ENCODE data around the gene PRR12. TPM values are rescaled to one million over a fixed set of nuclear protein-coding genes. Genes with fewer than 3 reads are reported as not detected.
A peak's percentile ranks its signal among the peaks of the same experiment; 100 is the strongest.

The PRR12 gene
- total RNA-seq, 5 donors from 2014 or later (not counting 1 experiment from before 2014, with no cell fraction given) = 50.8 to 81.7 (median 78.8) TPM

GRCh38 chr19:49570138-49570856 is 20.7 kb upstream of the PRR12 start:
- Histone ChIP-seq H3K4me3 (ENCODE audit: control insufficient read depth in 1 of 2, extremely low read depth in 1 of 2, low read length in 1 of 2) (no peak overlapping the region), H3K36me3 (ENCODE audit: control insufficient read depth in 2 of 2, extremely low read depth in 1 of 2, insufficient read depth in 1 of 2, low read length in 1 of 2) (peaks cover 3 to 16% of the 10 kb centered on the region in 2 donors), H3K9me3 (no peaks in the 10 kb centered on the region), H3K27me3 (replicated peaks in 1 of 2; ENCODE audit: control insufficient read depth in 2 of 2, extremely low read depth in 1 of 2, insufficient read depth in 2 of 2, low read length in 1 of 2) (no peaks in the 10 kb centered on the region), H3K4me1 (ENCODE audit: control insufficient read depth in 1 of 2, extremely low read depth in 1 of 2, insufficient read depth in 2 of 2, low read length in 2 of 2) (peaks cover 36 to 67% of the 10 kb centered on the region in 2 experiments), H3K27ac (ENCODE audit: low read length) (peak overlapping the region; percentile 79)
- ChIA-PET POLR2A (interaction anchor here (0.6 kb wide), 2 partner anchors 12 to 348 kb away, joined by 4 read pairs; no protein-coding TSS in a partner anchor), CTCF (interaction anchor here (0.6 to 3.4 kb wide), 25 partner anchors 9 to 292 kb away, joined by 3 to 40 read pairs (median 4); partner anchors contain the start of genes FLT3LG (in 1 of the 2), NOSIP (in 1 of the 2), PRRG2 (in 1 of the 2) and RCN3 (in 1 of the 2))
- WGBS (ENCODE audit: insufficient coverage) = 40% methylated on average over 8 of the region's 14 CpGs
- Mint-ChIP-seq H3K4me3 (peak overlapping the region in 1 of 3 donors; percentile 77), H3K36me3 (peaks cover 8% of the 10 kb centered on the region), H3K27me3 (no peaks in the 10 kb centered on the region), H3K9me3 (no peaks in the 10 kb centered on the region), H3K4me1 (peaks cover 60 to 66% (median 60%) of the 10 kb centered on the region in 3 donors), H3K27ac (peak overlapping the region; percentile 87)
- DNase-seq = peak in 32 of 35 experiments; percentile 51 to 95 (median 72)
- ATAC-seq (replicated peaks in 1 of 4) = peak; percentile 10 to 46 (median 22)

- no peaks in the 10 kb centered on the region for H3K27me3 ChIP-seq (replicated peaks in 1 of 2; ENCODE audit: control insufficient read depth in 2 of 2, extremely low read depth in 1 of 2, insufficient read depth in 2 of 2, low read length in 1 of 2)
- no peaks in the 10 kb centered on the region for H3K27me3 Mint-ChIP-seq
- no peaks in the 10 kb centered on the region for H3K9me3 ChIP-seq
- H3K4me1 ChIP-seq (ENCODE audit: control insufficient read depth in 1 of 2, extremely low read depth in 1 of 2, insufficient read depth in 2 of 2, low read length in 2 of 2) = peaks cover 29 to 58% of the 10 kb centered on the region in 2 experiments
- H3K4me3 ChIP-seq (ENCODE audit: control insufficient read depth in 1 of 2, extremely low read depth in 1 of 2, low read length in 1 of 2) = peak overlapping the region in 1 of 2 donors; percentile 44
- H3K36me3 Mint-ChIP-seq = peaks cover 8% of the 10 kb centered on the region
- H3K9me3 Mint-ChIP-seq = no peaks in the 10 kb centered on the region
- H3K4me1 Mint-ChIP-seq = peaks cover 51 to 58% (median 53%) of the 10 kb centered on the region in 3 donors
- 55% methylated on average over 6 of the region's 11 CpGs for WGBS (ENCODE audit: insufficient coverage)
- CTCF ChIA-PET = interaction anchor here (0.6 to 3.4 kb wide), 12 partner anchors 10 to 345 kb away, joined by 3 to 40 read pairs (median 6); partner anchors contain the start of gene FLT3LG (in 1 of the 2)
- DNase-seq (peak in 15 of 35 experiments; percentile 30 to 71 (median 48)), ATAC-seq (replicated peaks in 1 of 4) (peak in 2 of 4 experiments; percentile 11 to 15)
- POLR2A ChIA-PET = interaction anchor here (0.6 to 1.0 kb wide), 3 partner anchors 13 to 349 kb away, joined by 3 to 4 read pairs (median 4); no protein-coding TSS in a partner anchor
- H3K27ac ChIP-seq (ENCODE audit: low read length) = peak overlapping the region; percentile 16
- peak overlapping the region; percentile 79 to 83 for H3K27ac Mint-ChIP-seq
- H3K4me3 Mint-ChIP-seq = peak overlapping the region in 1 of 3 donors; percentile 49
- H3K36me3 ChIP-seq (ENCODE audit: control insufficient read depth in 2 of 2, extremely low read depth in 1 of 2, insufficient read depth in 1 of 2, low read length in 1 of 2) = peaks cover 6 to 21% of the 10 kb centered on the region in 2 donors
These were observed 19.8 kb upstream of the PRR12 start for GRCh38 chr19:49570997-49571676.

DNA sequence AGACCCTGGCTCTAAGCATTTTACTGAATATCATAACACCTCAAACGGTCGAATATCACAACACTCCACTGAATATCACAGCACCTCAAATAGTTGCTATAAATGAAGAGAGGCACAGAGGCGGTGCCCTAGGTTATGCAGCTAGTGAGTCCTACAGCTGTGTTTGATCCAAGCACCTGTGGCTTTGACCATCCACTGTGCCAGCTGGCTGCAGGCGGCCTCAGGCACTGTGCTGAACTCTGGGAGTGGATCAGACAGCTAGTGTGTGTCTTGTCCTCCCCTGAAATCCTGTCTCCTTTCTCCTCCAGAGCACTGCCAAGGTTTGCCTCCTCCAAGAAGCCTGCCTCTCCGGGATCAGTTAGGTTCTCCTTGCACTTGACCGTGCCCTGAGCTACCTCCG is 18.0 kb upstream of the PRR12 start:
- 100% methylated on average over 4 of the region's 7 CpGs for WGBS (ENCODE audit: insufficient coverage)
- H3K4me3 Mint-ChIP-seq = no peak overlapping the region

GRCh38 chr19:49573425-49573824 is 17.6 kb upstream of the PRR12 start:
- H3K27ac ChIP-seq (ENCODE audit: low read length) = no peak overlapping the region
- no peaks in the 10 kb centered on the region for H3K9me3 ChIP-seq
- Mint-ChIP-seq H3K4me3 (no peak overlapping the region), H3K9me3 (no peaks in the 10 kb centered on the region), H3K27ac (peak overlapping the region; percentile 52 to 55), H3K4me1 (peaks cover 48 to 49% (median 49%) of the 10 kb centered on the region in 3 donors), H3K36me3 (peaks cover 8% of the 10 kb centered on the region), H3K27me3 (no peaks in the 10 kb centered on the region)
- POLR2A ChIA-PET = no interaction called here
- no CpG with 5 or more reads among the region's 3 CpGs for WGBS (ENCODE audit: insufficient coverage)
- H3K4me3 ChIP-seq (ENCODE audit: control insufficient read depth in 1 of 2, extremely low read depth in 1 of 2, low read length in 1 of 2) = no peak overlapping the region
- CTCF ChIA-PET = interaction anchor here (0.5 to 1.7 kb wide), 3 partner anchors 27 to 102 kb away, joined by 4 to 5 read pairs (median 5); no protein-coding TSS in a partner anchor
- DNase-seq = no peak
- no peaks in the 10 kb centered on the region for H3K27me3 ChIP-seq (replicated peaks in 1 of 2; ENCODE audit: control insufficient read depth in 2 of 2, extremely low read depth in 1 of 2, insufficient read depth in 2 of 2, low read length in 1 of 2)
- H3K4me1 ChIP-seq (ENCODE audit: control insufficient read depth in 1 of 2, extremely low read depth in 1 of 2, insufficient read depth in 2 of 2, low read length in 2 of 2) = peaks cover 19 to 44% of the 10 kb centered on the region in 2 experiments
- ATAC-seq (replicated peaks in 1 of 4) = no peak
- peaks cover 6 to 29% of the 10 kb centered on the region in 2 donors for H3K36me3 ChIP-seq (ENCODE audit: control insufficient read depth in 2 of 2, extremely low read depth in 1 of 2, insufficient read depth in 1 of 2, low read length in 1 of 2)

More for the DNA sequence above, 18.0 kb upstream of the PRR12 start:
- no peaks in the 10 kb centered on the region for H3K9me3 Mint-ChIP-seq
- peak overlapping the region; percentile 52 to 55 for H3K27ac Mint-ChIP-seq
- CTCF ChIA-PET = interaction anchor here (0.5 to 1.7 kb wide), 5 partner anchors 13 to 102 kb away, joined by 4 to 7 read pairs (median 5); no protein-coding TSS in a partner anchor
- no peak overlapping the region for H3K4me3 ChIP-seq (ENCODE audit: control insufficient read depth in 1 of 2, extremely low read depth in 1 of 2, low read length in 1 of 2)
- POLR2A ChIA-PET = no interaction called here
- no peak overlapping the region for H3K27ac ChIP-seq (ENCODE audit: low read length)
- peaks cover 48 to 51% (median 50%) of the 10 kb centered on the region in 3 donors for H3K4me1 Mint-ChIP-seq
- DNase-seq = no peak
- peaks cover 6 to 29% of the 10 kb centered on the region in 2 donors for H3K36me3 ChIP-seq (ENCODE audit: control insufficient read depth in 2 of 2, extremely low read depth in 1 of 2, insufficient read depth in 1 of 2, low read length in 1 of 2)
- ATAC-seq (replicated peaks in 1 of 4) = no peak
- peaks cover 20 to 46% of the 10 kb centered on the region in 2 experiments for H3K4me1 ChIP-seq (ENCODE audit: control insufficient read depth in 1 of 2, extremely low read depth in 1 of 2, insufficient read depth in 2 of 2, low read length in 2 of 2)
- H3K9me3 ChIP-seq = no peaks in the 10 kb centered on the region
- H3K36me3 Mint-ChIP-seq = peaks cover 8% of the 10 kb centered on the region
- no peaks in the 10 kb centered on the region for H3K27me3 ChIP-seq (replicated peaks in 1 of 2; ENCODE audit: control insufficient read depth in 2 of 2, extremely low read depth in 1 of 2, insufficient read depth in 2 of 2, low read length in 1 of 2)
- no peaks in the 10 kb centered on the region for H3K27me3 Mint-ChIP-seq

- ATAC-seq (replicated peaks in 1 of 4) = no peak
- peaks cover 6 to 29% of the 10 kb centered on the region in 2 donors for H3K36me3 ChIP-seq (ENCODE audit: control insufficient read depth in 2 of 2, extremely low read depth in 1 of 2, insufficient read depth in 1 of 2, low read length in 1 of 2)
- ChIA-PET CTCF (interaction anchor here (0.5 to 1.3 kb wide), 4 partner anchors 27 to 104 kb away, joined by 3 to 5 read pairs (median 4); no protein-coding TSS in a partner anchor), POLR2A (no interaction called here)
- DNase-seq = no peak
- Mint-ChIP-seq H3K4me1 (peaks cover 50 to 51% (median 50%) of the 10 kb centered on the region in 3 donors), H3K9me3 (no peaks in the 10 kb centered on the region), H3K36me3 (peaks cover 8% of the 10 kb centered on the region), H3K4me3 (no peak overlapping the region), H3K27ac (peak overlapping the region; percentile 34 to 40), H3K27me3 (no peaks in the 10 kb centered on the region)
- no CpG with 5 or more reads among the region's 2 CpGs for WGBS (ENCODE audit: insufficient coverage)
- peaks cover 22 to 36% of the 10 kb centered on the region in 2 experiments for H3K4me1 ChIP-seq (ENCODE audit: control insufficient read depth in 1 of 2, extremely low read depth in 1 of 2, insufficient read depth in 2 of 2, low read length in 2 of 2)
- no peaks in the 10 kb centered on the region for H3K27me3 ChIP-seq (replicated peaks in 1 of 2; ENCODE audit: control insufficient read depth in 2 of 2, extremely low read depth in 1 of 2, insufficient read depth in 2 of 2, low read length in 1 of 2)
- no peak overlapping the region for H3K4me3 ChIP-seq (ENCODE audit: control insufficient read depth in 1 of 2, extremely low read depth in 1 of 2, low read length in 1 of 2)
- H3K27ac ChIP-seq (ENCODE audit: low read length) = no peak overlapping the region
- H3K9me3 ChIP-seq = no peaks in the 10 kb centered on the region
These were observed 16.7 kb upstream of the PRR12 start for GRCh38 chr19:49574206-49574755.
